ENCODE data around the gene CCDC120. TPM values are rescaled to one million over a fixed set of nuclear protein-coding genes. Genes with fewer than 3 reads are reported as not detected.

The CCDC120 gene
- total and polyA plus RNA-seq, 2 donors from 2014 or later, result 5.2 to 13.7 TPM

GRCh38 chrX:49072712-49073095 lies 13.9 kb downstream of the CCDC120 start:
- no peaks in the 10 kb centered on the region for H3K9me3 ChIP-seq (ENCODE audit: control insufficient read depth in 2 of 3, insufficient read depth in 1 of 3, low read length in 3 of 3)
- H3K4me1 ChIP-seq (ENCODE audit: control insufficient read depth in 2 of 3, insufficient read depth in 2 of 3, low read depth in 1 of 3, low read length in 3 of 3), result peaks cover 0 to 4% (median 0%) of the 10 kb centered on the region in 3 donors
- H3K36me3 ChIP-seq (ENCODE audit: control insufficient read depth in 2 of 3, insufficient read depth in 3 of 3, low read length in 3 of 3), result peaks cover 0 to 9% (median 0%) of the 10 kb centered on the region in 3 donors
- no peak overlapping the region for H3K9ac ChIP-seq (ENCODE audit: low read length in 3 of 3)
- DNase-seq (peak in 1 of 5 donors; percentile 58), FAIRE-seq (no peak)
- H3K4me3 ChIP-seq (ENCODE audit: low read length in 3 of 3), result peak overlapping the region in 1 of 3 donors; percentile 64
- intact Hi-C loops (cut with DNase I), result no loop called here
- H3K27me3 ChIP-seq (ENCODE audit: control insufficient read depth, insufficient read depth, low read length), result no peaks in the 10 kb centered on the region
- no peak overlapping the region for H3K27ac ChIP-seq (ENCODE audit: low read depth in 2 of 2, low read length in 2 of 2)
- no peak for TF ChIP-seq CTCF (IDR thresholded peaks at IDR 0.05; ENCODE audit: borderline replicate concordance, extremely low read depth, insufficient read depth)

- H3K9ac ChIP-seq (ENCODE audit: low read length in 3 of 3), result peak within 1 kb of the TSS in 2 of 3 donors; percentile 36 to 46
Observed at GRCh38 chrX:49073601-49074575, 15.1 kb downstream of the CCDC120 start, which contains the start of gene PRAF2. PRAF2 (minus strand) TSS chrX:49074002; CDS start chrX:49073987, 15 bp downstream.

GRCh38 chrX:49075347-49075746 lies 16.5 kb downstream of the CCDC120 start:
- Histone ChIP-seq H3K4me1 (ENCODE audit: control insufficient read depth in 2 of 3, insufficient read depth in 2 of 3, low read depth in 1 of 3, low read length in 3 of 3) (peaks cover 0 to 7% (median 0%) of the 10 kb centered on the region in 3 donors), H3K4me3 (ENCODE audit: low read length in 3 of 3) (no peak overlapping the region), H3K27me3 (ENCODE audit: control insufficient read depth, insufficient read depth, low read length) (no peaks in the 10 kb centered on the region), H3K27ac (ENCODE audit: low read depth in 2 of 2, low read length in 2 of 2) (no peak overlapping the region), H3K9me3 (ENCODE audit: control insufficient read depth in 2 of 3, insufficient read depth in 1 of 3, low read length in 3 of 3) (no peaks in the 10 kb centered on the region), H3K36me3 (ENCODE audit: control insufficient read depth in 2 of 3, insufficient read depth in 3 of 3, low read length in 3 of 3) (peaks cover 0 to 9% (median 0%) of the 10 kb centered on the region in 3 donors), H3K9ac (ENCODE audit: low read length in 3 of 3) (no peak overlapping the region)
- DNase-seq (peak in 1 of 5 donors; percentile 42), FAIRE-seq (no peak)
- intact Hi-C loops (cut with DNase I), result no loop called here
- TF ChIP-seq CTCF (IDR thresholded peaks at IDR 0.05; ENCODE audit: borderline replicate concordance, extremely low read depth, insufficient read depth), result no peak

More at GRCh38 chrX:49073601-49074575, 15.1 kb downstream of the CCDC120 start, which contains the start of gene PRAF2:
- Histone ChIP-seq H3K9me3 (ENCODE audit: control insufficient read depth in 2 of 3, insufficient read depth in 1 of 3, low read length in 3 of 3) (no peaks in the 10 kb centered on the region), H3K36me3 (ENCODE audit: control insufficient read depth in 2 of 3, insufficient read depth in 3 of 3, low read length in 3 of 3) (peaks cover 0 to 9% (median 0%) of the 10 kb centered on the region in 3 donors), H3K27ac (ENCODE audit: low read depth in 2 of 2, low read length in 2 of 2) (peak within 1 kb of the TSS in 1 of 2 donors; percentile 64), H3K4me1 (ENCODE audit: control insufficient read depth in 2 of 3, insufficient read depth in 2 of 3, low read depth in 1 of 3, low read length in 3 of 3) (peaks cover 0 to 7% (median 0%) of the 10 kb centered on the region in 3 donors), H3K4me3 (ENCODE audit: low read length in 3 of 3) (peak within 1 kb of the TSS; percentile 61 to 73 (median 64)), H3K27me3 (ENCODE audit: control insufficient read depth, insufficient read depth, low read length) (no peaks in the 10 kb centered on the region)
- intact Hi-C loops (cut with DNase I), result no loop called here
- DNase-seq, result peak; percentile 93 to 97 (median 95)
- peak; percentile 1 for TF ChIP-seq CTCF (IDR thresholded peaks at IDR 0.05; ENCODE audit: borderline replicate concordance, extremely low read depth, insufficient read depth)
- FAIRE-seq, result peak; percentile 86
